K562 (cell line): ENCODE data around the gene MFAP2.

ENCODE experiments used
- ARID2 ChIP-seq: fragments of 450-650 bp; IDR thresholded peaks from 2 replicates; pipeline ENCODE4 v1.6.1; 2017; ENCODE audit warnings: antibody characterized with exemption, mild to moderate bottlenecking
- EZH2 ChIP-seq: IDR thresholded peaks from 2 replicates; pipeline ENCODE4 v1.6.1; 2012; ENCODE audit warnings: low read depth, mild to moderate bottlenecking, inconsistent platforms, low read length, borderline replicate concordance
- JUND ChIP-seq, 2 experiments: IDR thresholded peaks; 2 replicates in 1 of 2; 3 replicates in 1 of 2; pipeline ENCODE4 v1.6.1; 2011; ENCODE audit warnings: borderline replicate concordance in 2 of 2, low read depth in 2 of 2, low read length in 2 of 2, improper control_type of control experiment in 1 of 2, missing biosample characterization in 1 of 2, missing genetic modification characterization in 1 of 2, missing genetic modification reagents in 1 of 2
- MXI1 ChIP-seq: IDR thresholded peaks from 2 replicates; pipeline ENCODE4 v1.6.1; 2011; ENCODE audit warnings: low read depth, mild to moderate bottlenecking, improper control_type of control experiment, low read length
- ZNF644 ChIP-seq: fragments of 200-800 bp; sonication (Bioruptor generic); IDR thresholded peaks from 2 replicates; pipeline ENCODE4 v1.6.1; 2016; ENCODE audit warnings: low read depth, missing genetic modification characterization, missing compliant biosample characterization
- TF ChIP-seq, protein P1 (sequence below), 3 experiments: IDR thresholded peaks in 2 of 3; conservative IDR thresholded peaks in 1 of 3; 2 replicates each; pipeline ENCODE4 v1.5.1; 2011 to 2012; ENCODE audit warnings: low read length in 3 of 3, mild to moderate bottlenecking in 3 of 3, control low read depth in 2 of 3, improper control_type of control experiment in 1 of 3, inconsistent platforms in 1 of 3, low read depth in 1 of 3, mixed read lengths in 1 of 3, moderate library complexity in 1 of 3; ENCODE audit not compliant: insufficient read depth in 2 of 3

DNA sequence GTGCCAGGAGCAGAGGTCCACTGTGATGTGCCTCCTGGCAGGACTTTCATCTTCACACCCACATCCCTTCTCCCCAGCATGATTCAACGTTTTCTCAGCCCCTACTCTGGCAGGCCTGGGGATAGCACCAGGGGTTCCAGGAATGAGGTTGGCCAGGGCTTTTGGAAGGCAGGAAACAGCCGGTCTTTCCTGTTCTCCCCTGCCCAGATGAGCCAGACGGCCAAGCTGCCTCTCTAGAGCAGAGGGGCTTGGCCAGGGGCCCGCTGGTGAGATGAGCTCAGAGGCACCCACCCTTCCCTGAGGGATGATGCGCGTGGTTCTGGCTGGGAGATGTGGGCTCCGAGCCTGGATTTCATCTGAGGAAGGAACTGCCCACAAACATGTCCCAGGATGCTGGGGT lies 4.3 kb upstream of the MFAP2 start:
- TF ChIP-seq ZNF644 (tag) (no peak), MXI1 (no peak), EZH2 (no peak), JUND (IDR thresholded peaks at IDR 0.05; ENCODE audit: borderline replicate concordance, low read depth, low read length) (no peak), JUND (tag; IDR thresholded peaks at IDR 0.05; ENCODE audit: borderline replicate concordance, low read depth, low read length) (no peak), ARID2 (no peak)
- TF ChIP-seq, protein P1, sequence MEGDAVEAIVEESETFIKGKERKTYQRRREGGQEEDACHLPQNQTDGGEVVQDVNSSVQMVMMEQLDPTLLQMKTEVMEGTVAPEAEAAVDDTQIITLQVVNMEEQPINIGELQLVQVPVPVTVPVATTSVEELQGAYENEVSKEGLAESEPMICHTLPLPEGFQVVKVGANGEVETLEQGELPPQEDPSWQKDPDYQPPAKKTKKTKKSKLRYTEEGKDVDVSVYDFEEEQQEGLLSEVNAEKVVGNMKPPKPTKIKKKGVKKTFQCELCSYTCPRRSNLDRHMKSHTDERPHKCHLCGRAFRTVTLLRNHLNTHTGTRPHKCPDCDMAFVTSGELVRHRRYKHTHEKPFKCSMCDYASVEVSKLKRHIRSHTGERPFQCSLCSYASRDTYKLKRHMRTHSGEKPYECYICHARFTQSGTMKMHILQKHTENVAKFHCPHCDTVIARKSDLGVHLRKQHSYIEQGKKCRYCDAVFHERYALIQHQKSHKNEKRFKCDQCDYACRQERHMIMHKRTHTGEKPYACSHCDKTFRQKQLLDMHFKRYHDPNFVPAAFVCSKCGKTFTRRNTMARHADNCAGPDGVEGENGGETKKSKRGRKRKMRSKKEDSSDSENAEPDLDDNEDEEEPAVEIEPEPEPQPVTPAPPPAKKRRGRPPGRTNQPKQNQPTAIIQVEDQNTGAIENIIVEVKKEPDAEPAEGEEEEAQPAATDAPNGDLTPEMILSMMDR (IDR thresholded peaks at IDR 0.05 in 2 of 3, conservative IDR thresholded peaks at IDR 0.05 in 1 of 3; ENCODE audit: insufficient read depth in 2 of 3, low read depth in 1 of 3, low read length in 3 of 3), result no peak
